Activated naive CD4-positive, alpha-beta T cell (primary cell): ENCODE measurements around the gene S1PR4.
"Not testable (repeated sequence)": the region's sequence is repeated elsewhere in the genome, so short reads cannot be mapped to it uniquely, and the experiment has no call there.

Experiments
- DNase-seq, 4 experiments: peaks; one replicate each; lab custom pipeline; 2025; lab: John Stamatoyannopoulos, UW

S1PR4 gene

GRCh38 chr19:3153286-3154230 lies 25.0 kb upstream of the S1PR4 start:
- DNase-seq = no peak

DNA sequence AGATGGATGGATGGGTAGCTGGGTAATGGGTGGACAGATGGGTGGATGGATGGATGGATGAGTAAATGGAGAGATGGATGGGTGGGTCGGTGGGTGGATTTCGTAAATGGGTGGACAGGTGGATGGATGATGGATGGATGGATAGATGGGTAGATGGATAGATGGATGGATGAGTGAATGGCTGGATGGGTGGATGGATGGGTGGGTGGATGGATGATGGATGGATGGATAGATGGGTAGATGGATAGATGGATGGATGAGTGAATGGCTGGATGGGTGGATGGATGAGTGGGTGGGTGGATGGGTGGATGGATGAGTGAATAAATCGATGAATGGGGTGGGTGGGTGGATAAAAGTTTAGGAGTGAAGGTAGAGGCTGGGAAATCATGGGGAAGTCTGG lies 24.1 kb upstream of the S1PR4 start:
- not testable (repeated sequence) for DNase-seq

GRCh38 chr19:3154957-3155736 lies 23.4 kb upstream of the S1PR4 start:
- peak in 2 of 4 experiments; percentile 23 to 51 for DNase-seq

GRCh38 chr19:3157096-3157845 lies 21.3 kb upstream of the S1PR4 start:
- DNase-seq = no peak

DNA sequence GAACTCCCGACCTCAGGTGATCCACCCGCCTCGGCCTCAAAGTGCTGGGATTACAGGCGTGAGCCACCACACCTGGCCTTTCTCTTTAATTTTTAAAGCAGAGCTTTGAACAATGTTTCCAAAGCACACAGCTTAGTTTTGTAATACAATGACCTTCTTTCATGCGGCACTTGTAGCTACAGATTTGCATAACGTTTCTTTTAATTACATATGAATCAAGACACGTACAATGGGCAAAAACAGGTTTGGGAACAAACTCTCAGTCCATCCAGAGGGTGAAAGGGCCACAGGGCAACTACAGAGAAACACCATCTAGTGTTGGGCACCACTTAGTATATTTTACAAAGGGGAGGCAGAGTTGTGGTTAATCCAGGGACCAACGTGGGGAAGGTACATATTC lies 19.0 kb upstream of the S1PR4 start:
- no peak for DNase-seq

GRCh38 chr19:3160219-3160618 lies 18.4 kb upstream of the S1PR4 start:
- DNase-seq = no peak

GRCh38 chr19:3161453-3161852 lies 17.1 kb upstream of the S1PR4 start:
- no peak for DNase-seq

GRCh38 chr19:3162418-3163229 lies 15.9 kb upstream of the S1PR4 start:
- DNase-seq = no peak

DNA sequence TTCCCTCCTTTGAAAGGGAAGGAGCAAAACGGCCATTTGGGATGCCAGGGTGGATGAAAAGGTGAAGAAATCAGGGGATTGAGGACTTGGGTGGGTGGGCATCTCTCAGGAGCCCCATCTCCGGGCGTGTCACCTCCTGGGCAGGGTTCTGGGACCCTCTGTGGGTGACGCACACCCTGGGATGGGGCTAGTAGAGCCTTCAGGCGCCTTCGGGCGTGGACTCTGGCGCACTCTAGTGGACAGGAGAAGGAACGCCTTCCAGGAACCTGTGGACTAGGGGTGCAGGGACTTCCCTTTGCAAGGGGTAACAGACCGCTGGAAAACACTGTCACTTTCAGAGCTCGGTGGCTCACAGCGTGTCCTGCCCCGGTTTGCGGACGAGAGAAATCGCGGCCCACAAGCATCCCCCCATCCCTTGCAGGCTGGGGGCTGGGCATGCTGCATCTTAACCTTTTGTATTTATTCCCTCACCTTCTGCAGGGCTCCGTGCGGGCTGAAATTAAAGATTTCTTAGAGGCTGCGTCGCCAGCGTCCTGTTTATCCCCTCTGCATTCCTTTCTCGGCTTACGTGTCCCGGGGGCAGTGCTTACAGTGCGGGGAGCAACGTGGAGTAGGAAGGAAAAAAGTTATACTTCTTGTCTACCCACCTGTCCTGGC lies 15.2 kb upstream of the S1PR4 start:
- DNase-seq = peak in 3 of 4 experiments; percentile 44 to 61 (median 45)

- no peak for DNase-seq
Measured at GRCh38 chr19:3163943-3164342, 14.6 kb upstream of the S1PR4 start.

GRCh38 chr19:3167533-3168272 lies 10.9 kb upstream of the S1PR4 start:
- no peak for DNase-seq

- DNase-seq = no peak
Measured at GRCh38 chr19:3171894-3172672, 6.5 kb upstream of the S1PR4 start.

DNA sequence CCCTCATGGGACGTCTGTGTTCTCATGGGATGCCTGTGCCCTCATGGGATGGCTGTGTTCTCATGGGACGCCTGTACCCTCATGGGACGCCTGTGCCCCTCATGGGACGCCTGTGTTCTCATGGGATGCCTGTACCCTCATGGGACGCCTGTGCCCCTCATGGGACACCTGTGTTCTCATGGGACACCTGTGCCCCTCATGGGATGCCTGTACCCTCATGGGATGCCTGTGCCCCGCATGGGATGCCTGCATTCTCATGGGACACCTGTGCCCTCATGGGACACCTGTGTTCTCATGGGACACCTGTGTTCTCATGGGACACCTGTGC lies 5.9 kb upstream of the S1PR4 start:
- DNase-seq = not testable (repeated sequence)

DNA sequence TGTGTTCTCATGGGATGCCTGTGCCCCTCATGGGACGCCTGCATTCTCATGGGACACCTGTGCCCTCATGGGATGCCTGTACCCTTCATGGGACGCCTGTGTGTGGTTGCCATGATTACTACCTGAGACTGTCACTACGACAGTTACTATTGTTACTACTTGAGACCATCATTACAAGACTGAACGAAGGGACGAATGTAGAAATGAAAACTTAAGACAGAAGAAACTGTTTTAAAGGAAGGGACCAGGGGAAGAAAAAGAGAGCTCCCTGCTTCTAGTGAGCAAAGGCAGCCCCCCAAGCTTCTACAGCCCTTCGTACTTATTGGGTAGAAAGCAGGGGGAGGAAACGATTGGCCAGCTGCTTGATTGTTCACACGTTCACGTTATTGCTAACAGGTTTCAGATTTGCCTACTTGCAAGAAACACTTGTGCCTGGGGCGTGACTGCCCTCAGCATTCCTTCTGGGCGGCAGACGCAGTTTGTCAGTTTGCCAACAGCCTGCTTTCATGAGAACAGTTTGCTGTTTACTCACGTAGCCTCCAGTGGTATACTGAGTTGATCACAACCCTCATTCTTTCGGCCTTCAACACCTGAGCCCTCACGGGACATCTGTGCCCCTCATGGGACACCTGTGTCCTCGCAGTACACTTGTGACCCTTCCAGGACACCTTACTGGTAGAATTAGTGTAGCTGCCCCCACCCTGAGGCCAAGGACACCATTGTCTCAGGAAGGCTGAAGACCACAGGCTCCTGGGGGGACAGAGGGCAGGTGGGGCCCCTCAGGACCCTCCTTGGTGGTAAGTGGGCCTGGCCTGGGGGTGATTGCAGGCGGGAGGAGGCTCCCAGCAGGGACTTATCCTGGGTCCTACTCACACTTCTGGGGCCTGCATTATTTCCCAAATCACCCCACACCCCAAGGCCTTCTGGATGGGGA lies 2.5 kb upstream of the S1PR4 start:
- peak in 1 of 4 experiments; percentile 15 for DNase-seq

- peak in 2 of 4 experiments; percentile 49 to 58 for DNase-seq
Measured at GRCh38 chr19:3176715-3177501, 1.7 kb upstream of the S1PR4 start.

GRCh38 chr19:3178973-3179738 lies 587 bp downstream of the S1PR4 start:
- DNase-seq = peak in 1 of 4 experiments; percentile 34
